ENCODE data around the gene SYT4. TPM values are rescaled to one million over a fixed set of nuclear protein-coding genes. Genes with fewer than 3 reads are reported as not detected.

The SYT4 gene
- total and polyA plus RNA-seq, 2 of the 13 experiments (the other 11 are each of a cell fraction or from before 2014, with no cell fraction given), result not detected

- Histone ChIP-seq H3K4me1 (ENCODE audit: insufficient read depth, low read length) (no peaks in the 10 kb centered on the region), H3K4me3 (replicated peaks in 1 of 3; ENCODE audit: insufficient read depth in 1 of 3, low read depth in 2 of 3, low read length in 3 of 3) (no peak overlapping the region), H2AFZ (ENCODE audit: low read length) (no peak overlapping the region), H3K9ac (ENCODE audit: insufficient read depth, low read depth, low read length) (no peak overlapping the region), H3K79me2 (ENCODE audit: insufficient read depth, low read length) (no peaks in the 10 kb centered on the region), H3K9me3 (ENCODE audit: low read length) (no peaks in the 10 kb centered on the region), H3K27ac (ENCODE audit: extremely low read length, insufficient read depth, low read length) (no peak overlapping the region), H3K4me2 (ENCODE audit: low read depth, low read length) (no peak overlapping the region), H3K36me3 (replicated peaks in 1 of 2; ENCODE audit: control insufficient read depth in 1 of 2, insufficient read depth in 2 of 2, low read length in 2 of 2) (no peaks in the 10 kb centered on the region), H3K27me3 (ENCODE audit: control insufficient read depth in 1 of 2, insufficient read depth in 2 of 2, low read length in 2 of 2) (no peaks in the 10 kb centered on the region), H4K20me1 (ENCODE audit: insufficient read depth, low read length) (no peaks in the 10 kb centered on the region)
- in situ Hi-C loops (cut with HindIII; ENCODE audit: extremely low pct_ligation_motif_present, low pct_unique_long_range_greater_than_20kb), result loop anchor here (10.0 kb wide), 1 partner anchor 1224 kb away; no protein-coding TSS in a partner anchor
- CTCF ChIA-PET (ENCODE audit: low intra/inter-chr PET ratio, low total read pairs), result no interaction called here
- intact Hi-C loops (cut with micrococcal nuclease; ENCODE audit: unreplicated experiment), result loop anchor here (10.0 kb wide), 1 partner anchor 244 kb away; no protein-coding TSS in a partner anchor
- FAIRE-seq (no peak), ATAC-seq (no peak), DNase-seq (ENCODE audit: low spot score) (no peak)
- POLR2A ChIA-PET, result no interaction called here
- no peak for TF ChIP-seq BCLAF1 (IDR thresholded peaks at IDR 0.05)
- TF ChIP-seq CSRNP2 (CRISPR knock-in tag; conservative IDR thresholded peaks at IDR 0.05; ENCODE audit: low read depth), result no peak
- TF ChIP-seq ZBTB26 (CRISPR knock-in tag; IDR thresholded peaks at IDR 0.05; ENCODE audit: borderline replicate concordance), result no peak
- no peak for TF ChIP-seq RXRA (CRISPR knock-in tag; IDR thresholded peaks at IDR 0.05)
- no peak for TF ChIP-seq GABPB1 (CRISPR knock-in tag; IDR thresholded peaks at IDR 0.05)
- TF ChIP-seq ZMYM3 (CRISPR knock-in tag; IDR thresholded peaks at IDR 0.05), result no peak
- TF ChIP-seq ZNF136 (CRISPR knock-in tag; IDR thresholded peaks at IDR 0.05; ENCODE audit: low read depth), result no peak
- BruUV-seq (replicated peaks), result no TSS peak
Observed at GRCh38 chr18:43278355-43278754, 1.1 kb upstream of the SYT4 start.

Data from HepG2 (cell line).